Ishikawa (cell line): Measurements from ENCODE around the gene LPCAT1.

Experiments
- CEBPB ChIP-seq: IDR thresholded peaks from 2 replicates; pipeline ENCODE4 v1.6.1; 2012
- CREB1 ChIP-seq: IDR thresholded peaks from 2 replicates; pipeline ENCODE4 v1.6.1; 2012; ENCODE audit warnings: low read depth
- EGR1 ChIP-seq: IDR thresholded peaks from 2 replicates; pipeline ENCODE4 v1.6.1; 2012
- EP300 ChIP-seq: IDR thresholded peaks from 2 replicates; pipeline ENCODE4 v1.6.1; 2012; ENCODE audit warnings: borderline replicate concordance
- FOXM1 ChIP-seq: IDR thresholded peaks from 2 replicates; pipeline ENCODE4 v1.6.1; 2012; ENCODE audit warnings: low read depth, borderline replicate concordance
- MAX ChIP-seq: IDR thresholded peaks from 2 replicates; pipeline ENCODE4 v1.6.1; 2012
- NFIC ChIP-seq: IDR thresholded peaks from 2 replicates; pipeline ENCODE4 v1.6.1; 2012
- RAD21 ChIP-seq: IDR thresholded peaks from 2 replicates; pipeline ENCODE4 v1.6.1; 2012; ENCODE audit warnings: low read depth
- REST ChIP-seq: IDR thresholded peaks from 2 replicates; pipeline ENCODE4 v1.6.1; 2012; ENCODE audit warnings: low read depth, mild to moderate bottlenecking
- TAF1 ChIP-seq: IDR thresholded peaks from 2 replicates; pipeline ENCODE4 v1.6.1; 2012; ENCODE audit warnings: low read depth, mild to moderate bottlenecking
- TCF12 ChIP-seq: IDR thresholded peaks from 2 replicates; pipeline ENCODE4 v1.6.1; 2012; ENCODE audit warnings: low read depth
- TEAD4 ChIP-seq: IDR thresholded peaks from 2 replicates; pipeline ENCODE4 v1.6.1; 2012
- USF1 ChIP-seq: IDR thresholded peaks from 2 replicates; pipeline ENCODE4 v1.6.1; 2012
- YY1 ChIP-seq: IDR thresholded peaks from 2 replicates; pipeline ENCODE4 v1.6.1; 2012; ENCODE audit warnings: low read depth
- ZBTB7A ChIP-seq: IDR thresholded peaks from 2 replicates; pipeline ENCODE4 v1.6.1; 2012; ENCODE audit warnings: low read depth

Gene LPCAT1

GRCh38 chr5:1509346-1510085 is 14.2 kb downstream of the LPCAT1 start:
- no peak for TF ChIP-seq REST
- no peak for TF ChIP-seq TAF1
- no peak for TF ChIP-seq TEAD4
- no peak for TF ChIP-seq YY1
- TF ChIP-seq CEBPB = no peak
- TF ChIP-seq USF1 = no peak
- no peak for TF ChIP-seq CREB1
- no peak for TF ChIP-seq NFIC
- no peak for TF ChIP-seq RAD21
- no peak for TF ChIP-seq MAX
- no peak for TF ChIP-seq ZBTB7A
- TF ChIP-seq TCF12 = no peak
- TF ChIP-seq EP300 = no peak
- TF ChIP-seq FOXM1 = no peak
- no peak for TF ChIP-seq EGR1

- no peak for TF ChIP-seq TAF1
- TF ChIP-seq ZBTB7A = no peak
- no peak for TF ChIP-seq CEBPB
Measured at GRCh38 chr5:1508659-1509290, 15.0 kb downstream of the LPCAT1 start.

GRCh38 chr5:1507961-1508658 is 15.7 kb downstream of the LPCAT1 start:
- TF ChIP-seq USF1 = no peak
- TF ChIP-seq CREB1 = no peak
- no peak for TF ChIP-seq EP300
- TF ChIP-seq FOXM1 = no peak
- TF ChIP-seq MAX = no peak
- TF ChIP-seq TEAD4 = no peak
- TF ChIP-seq REST = no peak
- TF ChIP-seq TAF1 = no peak
- no peak for TF ChIP-seq CEBPB
- no peak for TF ChIP-seq NFIC
- no peak for TF ChIP-seq ZBTB7A
- TF ChIP-seq YY1 = no peak

- no peak for TF ChIP-seq MAX
- no peak for TF ChIP-seq TEAD4
- no peak for TF ChIP-seq CEBPB
- TF ChIP-seq NFIC = no peak
- no peak for TF ChIP-seq YY1
- no peak for TF ChIP-seq TAF1
- no peak for TF ChIP-seq CREB1
- TF ChIP-seq TCF12 = no peak
- TF ChIP-seq RAD21 = no peak
- TF ChIP-seq REST = no peak
- TF ChIP-seq USF1 = no peak
- TF ChIP-seq EP300 = no peak
- no peak for TF ChIP-seq EGR1
- TF ChIP-seq FOXM1 = no peak
- no peak for TF ChIP-seq ZBTB7A
Measured at GRCh38 chr5:1507457-1507856, 16.3 kb downstream of the LPCAT1 start.
